Brain microvascular endothelial cell (primary cell): ENCODE results near the gene KCNIP3.

ENCODE experiments used
- DNase-seq: peaks from one replicate; pipeline ENCODE4 v3.0.0-alpha.2; 2020
- H3K27ac ChIP-seq: fragments of 250-450 bp; sonication (Bioruptor Pico); 2 replicates; pipeline ENCODE4 v1.5.1; 2020; ENCODE audit warnings: mild to moderate bottlenecking, moderate library complexity
- H3K27me3 ChIP-seq: fragments of 250-450 bp; sonication (Bioruptor Pico); replicated peaks from 2 replicates; pipeline ENCODE4 v1.5.1; 2020; ENCODE audit warnings: mild to moderate bottlenecking
- H3K36me3 ChIP-seq: fragments of 250-450 bp; sonication (Bioruptor Pico); replicated peaks from 2 replicates; pipeline ENCODE4 v1.5.1; 2020; ENCODE audit warnings: mild to moderate bottlenecking
- H3K4me3 ChIP-seq: 2 replicates; pipeline ENCODE4 v1.5.1; 2011; ENCODE audit warnings: low read depth, mild to moderate bottlenecking, control low read depth, low read length, moderate library complexity
- in situ Hi-C: cut with HindIII; loops from 2 replicates; pipeline ENCODE4 v1.10.0; 2017; ENCODE audit warnings: low sequenced_read_pairs, low pct_ligation_motif_present
- TF ChIP-seq, protein P1 (sequence below): IDR thresholded peaks from 2 replicates; pipeline ENCODE4 v1.5.1; 2011; ENCODE audit warnings: low read depth, mild to moderate bottlenecking, moderate library complexity, low read length, control low read depth, inconsistent platforms; ENCODE audit errors: missing control alignments

The KCNIP3 gene

DNA sequence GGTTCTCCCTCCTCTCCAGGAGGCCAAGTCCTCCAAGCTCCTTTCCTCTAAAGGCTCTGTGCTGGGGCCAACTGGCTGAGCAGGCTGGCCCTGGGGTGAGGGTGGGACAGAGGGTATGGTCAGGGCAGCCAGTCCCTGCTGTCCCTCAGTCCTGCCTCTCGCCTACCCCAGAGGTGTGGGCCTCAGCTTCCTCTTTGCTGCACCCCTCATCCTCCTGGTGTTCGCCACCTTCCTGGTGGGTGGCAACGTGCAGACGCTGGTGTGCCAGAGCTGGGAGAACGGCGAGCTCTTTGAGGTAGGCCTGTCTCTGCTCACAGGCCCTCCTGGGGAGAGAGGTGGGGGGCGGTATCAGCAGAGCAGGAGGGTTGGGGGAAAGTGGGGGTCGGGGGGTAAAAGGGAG lies 16.1 kb upstream of the KCNIP3 start:
- Histone ChIP-seq H3K4me3 (no peak overlapping the region), H3K36me3 (no peaks in the 10 kb centered on the region), H3K27me3 (no peaks in the 10 kb centered on the region), H3K27ac (no peak overlapping the region)
- DNase-seq = no peak
- TF ChIP-seq, protein P1, sequence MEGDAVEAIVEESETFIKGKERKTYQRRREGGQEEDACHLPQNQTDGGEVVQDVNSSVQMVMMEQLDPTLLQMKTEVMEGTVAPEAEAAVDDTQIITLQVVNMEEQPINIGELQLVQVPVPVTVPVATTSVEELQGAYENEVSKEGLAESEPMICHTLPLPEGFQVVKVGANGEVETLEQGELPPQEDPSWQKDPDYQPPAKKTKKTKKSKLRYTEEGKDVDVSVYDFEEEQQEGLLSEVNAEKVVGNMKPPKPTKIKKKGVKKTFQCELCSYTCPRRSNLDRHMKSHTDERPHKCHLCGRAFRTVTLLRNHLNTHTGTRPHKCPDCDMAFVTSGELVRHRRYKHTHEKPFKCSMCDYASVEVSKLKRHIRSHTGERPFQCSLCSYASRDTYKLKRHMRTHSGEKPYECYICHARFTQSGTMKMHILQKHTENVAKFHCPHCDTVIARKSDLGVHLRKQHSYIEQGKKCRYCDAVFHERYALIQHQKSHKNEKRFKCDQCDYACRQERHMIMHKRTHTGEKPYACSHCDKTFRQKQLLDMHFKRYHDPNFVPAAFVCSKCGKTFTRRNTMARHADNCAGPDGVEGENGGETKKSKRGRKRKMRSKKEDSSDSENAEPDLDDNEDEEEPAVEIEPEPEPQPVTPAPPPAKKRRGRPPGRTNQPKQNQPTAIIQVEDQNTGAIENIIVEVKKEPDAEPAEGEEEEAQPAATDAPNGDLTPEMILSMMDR = no peak
- in situ Hi-C loops = no loop called here

DNA sequence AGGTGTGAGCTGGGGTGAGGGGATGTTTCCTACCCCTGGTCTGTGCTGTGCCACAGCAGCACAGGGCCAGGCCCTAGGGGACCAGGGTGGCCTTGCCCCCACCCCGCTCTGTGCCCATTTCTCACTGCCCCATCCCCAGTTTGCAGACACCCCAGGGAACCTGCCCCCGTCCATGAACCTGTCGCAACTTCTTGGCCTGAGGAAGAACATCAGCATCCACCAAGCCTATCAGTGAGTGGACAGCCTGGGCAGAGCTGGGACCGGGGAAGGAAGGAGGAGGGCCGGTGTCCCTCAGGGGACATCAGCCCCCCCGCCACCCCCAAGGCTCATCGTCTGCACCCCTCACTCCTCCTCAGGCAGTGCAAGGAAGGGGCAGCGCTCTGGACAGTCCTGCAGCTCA lies 15.4 kb upstream of the KCNIP3 start:
- no peak for DNase-seq
- no peaks in the 10 kb centered on the region for H3K36me3 ChIP-seq
- H3K27me3 ChIP-seq = no peaks in the 10 kb centered on the region
- in situ Hi-C loops = no loop called here
- no peak overlapping the region for H3K27ac ChIP-seq
- TF ChIP-seq, protein P1 = no peak
- H3K4me3 ChIP-seq = no peak overlapping the region

DNA sequence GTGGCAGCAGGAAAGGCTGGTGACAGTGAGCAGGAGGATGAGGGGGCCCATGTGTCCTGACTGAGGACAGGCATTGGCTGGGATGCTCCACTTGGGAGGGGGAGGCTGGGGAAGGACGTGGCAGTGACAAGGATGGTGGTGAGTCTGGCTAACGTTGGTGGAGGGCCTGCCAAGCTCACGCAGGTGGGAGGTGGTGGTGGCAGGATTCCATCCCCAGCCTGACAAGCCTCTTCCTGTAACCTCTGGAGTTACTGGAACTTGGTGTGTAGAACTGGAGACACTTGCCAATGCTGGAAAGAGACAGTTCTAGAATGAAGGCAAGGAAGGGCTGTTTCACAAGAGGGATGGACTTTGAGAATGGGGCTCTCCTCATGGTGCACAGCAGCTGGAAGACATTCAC lies 14.7 kb upstream of the KCNIP3 start:
- H3K36me3 ChIP-seq = no peaks in the 10 kb centered on the region
- TF ChIP-seq, protein P1 = no peak
- in situ Hi-C loops = no loop called here

DNA sequence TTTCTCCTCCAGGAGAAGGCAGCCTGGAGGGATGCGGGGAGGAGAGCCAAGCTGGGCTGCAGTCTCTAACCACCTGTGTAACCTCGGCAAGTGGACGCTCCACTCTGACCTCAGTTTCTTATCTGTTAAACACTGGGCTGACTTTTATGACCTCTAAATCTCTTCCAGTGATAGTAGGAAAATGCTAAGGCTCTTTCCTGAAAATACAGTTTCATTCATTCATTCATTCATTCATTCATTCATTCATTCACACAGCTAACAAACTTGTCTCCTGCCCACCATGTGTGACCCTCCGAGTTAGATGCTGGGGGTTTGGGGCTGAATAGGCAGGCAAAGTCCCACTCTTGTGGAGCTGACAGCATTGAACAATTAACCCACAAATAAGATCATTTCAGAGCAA lies 13.6 kb upstream of the KCNIP3 start:
- DNase-seq = no peak
- H3K27me3 ChIP-seq = no peaks in the 10 kb centered on the region
- in situ Hi-C loops = no loop called here
- no peak overlapping the region for H3K27ac ChIP-seq
- H3K36me3 ChIP-seq = no peaks in the 10 kb centered on the region
- H3K4me3 ChIP-seq = no peak overlapping the region
- TF ChIP-seq, protein P1 = no peak

More for the DNA sequence above, 14.7 kb upstream of the KCNIP3 start:
- H3K4me3 ChIP-seq = no peak overlapping the region
- no peak overlapping the region for H3K27ac ChIP-seq
- no peaks in the 10 kb centered on the region for H3K27me3 ChIP-seq
- no peak for DNase-seq

DNA sequence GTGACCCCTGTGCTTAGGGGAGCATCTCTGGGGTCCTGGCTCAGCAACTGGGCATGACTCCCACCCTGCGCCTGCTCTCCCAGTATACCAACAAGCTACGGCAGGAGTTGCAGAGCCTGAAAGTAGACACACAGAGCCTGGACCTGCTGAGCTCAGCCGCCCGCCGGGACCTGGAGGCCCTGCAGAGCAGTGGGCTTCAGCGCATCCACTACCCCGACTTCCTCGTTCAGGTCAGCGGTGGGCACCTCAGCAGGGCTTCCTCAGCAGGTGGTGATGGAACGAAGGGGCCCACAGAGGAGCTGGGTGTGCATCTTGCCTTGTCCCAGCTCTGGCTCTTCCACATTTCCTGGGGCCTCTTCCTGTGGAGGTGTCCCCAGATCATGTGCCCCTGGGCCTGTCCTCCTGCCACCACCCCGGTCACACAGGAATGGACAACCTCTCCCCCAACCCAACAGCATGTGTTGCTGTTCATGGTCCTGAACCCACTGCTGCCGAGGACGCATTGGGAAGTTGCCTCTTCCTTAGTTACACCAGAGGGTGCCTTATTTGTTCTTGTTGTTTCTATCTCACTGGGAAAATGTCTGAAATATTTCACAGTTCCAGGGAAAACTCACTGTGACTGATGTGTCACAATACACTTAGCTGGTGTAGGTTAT lies 12.1 kb upstream of the KCNIP3 start:
- Histone ChIP-seq H3K27me3 (no peaks in the 10 kb centered on the region), H3K36me3 (no peaks in the 10 kb centered on the region), H3K4me3 (no peak overlapping the region), H3K27ac (no peak overlapping the region)
- TF ChIP-seq, protein P1 = no peak
- DNase-seq = no peak
- in situ Hi-C loops = no loop called here

DNA sequence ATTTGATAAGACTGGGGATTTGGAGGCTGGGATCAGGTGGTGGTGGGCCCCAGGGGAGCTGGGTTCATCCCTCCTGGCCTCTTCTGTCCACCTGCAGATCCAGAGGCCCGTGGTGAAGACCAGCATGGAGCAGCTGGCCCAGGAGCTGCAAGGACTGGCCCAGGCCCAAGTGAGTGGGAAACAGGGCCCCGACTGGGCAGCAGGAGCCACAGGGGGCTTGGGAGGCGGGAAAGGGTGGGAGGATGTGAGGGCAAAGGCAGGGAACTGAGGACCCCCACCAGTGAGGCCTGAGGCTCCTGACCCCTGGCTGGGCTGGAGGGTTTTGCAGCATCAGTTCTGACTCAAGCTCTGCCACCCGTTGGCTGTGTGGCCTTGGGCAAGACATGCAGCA lies 11.6 kb upstream of the KCNIP3 start:
- in situ Hi-C loops = no loop called here
- Histone ChIP-seq H3K27ac (no peak overlapping the region), H3K36me3 (no peaks in the 10 kb centered on the region), H3K4me3 (no peak overlapping the region), H3K27me3 (no peaks in the 10 kb centered on the region)
- DNase-seq = no peak
- TF ChIP-seq, protein P1 = no peak
